HG03442 (cell line): ENCODE measurements around the gene MKS1.

Experiments
- ATAC-seq: cut with Tn5 transposase; IDR thresholded peaks from one replicate; pipeline ENCODE4 v1.9.1; 2021; ENCODE audit warnings: mild to moderate bottlenecking, moderate library complexity; ENCODE audit not compliant: unreplicated experiment

The MKS1 gene

DNA sequence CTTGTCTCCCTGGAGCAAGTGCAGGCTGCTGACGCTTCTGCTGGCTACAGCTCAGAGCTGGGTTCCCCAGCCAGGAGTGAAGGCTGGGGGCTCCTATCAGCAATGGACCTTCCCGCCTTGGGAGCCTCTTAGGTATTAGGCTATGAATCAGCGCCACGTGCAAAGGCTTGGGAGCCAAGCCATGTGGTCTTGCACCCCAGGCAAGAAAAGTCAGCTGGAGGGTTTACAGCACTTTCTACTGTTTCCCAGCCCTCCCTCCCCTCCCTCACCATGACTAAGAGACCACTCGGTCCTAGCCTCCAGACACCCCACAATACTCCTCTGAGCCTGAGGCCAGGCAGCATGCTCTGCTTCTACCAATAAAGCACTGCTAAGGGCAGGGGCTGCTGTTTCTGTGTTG, 14.3 kb downstream of the MKS1 start:
- no peak for ATAC-seq

GRCh38 chr17:58202859-58203258, 16.2 kb downstream of the MKS1 start:
- ATAC-seq: no peak

- ATAC-seq: no peak
Measured at GRCh38 chr17:58200024-58200633, 18.9 kb downstream of the MKS1 start.

GRCh38 chr17:58196610-58197009, 22.4 kb downstream of the MKS1 start:
- ATAC-seq: no peak

GRCh38 chr17:58195518-58196123, 23.4 kb downstream of the MKS1 start:
- ATAC-seq: no peak

GRCh38 chr17:58193641-58194255, 25.3 kb downstream of the MKS1 start:
- ATAC-seq: no peak

GRCh38 chr17:58192612-58193011, 26.4 kb downstream of the MKS1 start, which contains the start of gene EPX:
TSS of gene EPX (plus strand) at chr17:58192726. CDS start at chr17:58192847, 121 bp downstream.
- no peak for ATAC-seq

DNA sequence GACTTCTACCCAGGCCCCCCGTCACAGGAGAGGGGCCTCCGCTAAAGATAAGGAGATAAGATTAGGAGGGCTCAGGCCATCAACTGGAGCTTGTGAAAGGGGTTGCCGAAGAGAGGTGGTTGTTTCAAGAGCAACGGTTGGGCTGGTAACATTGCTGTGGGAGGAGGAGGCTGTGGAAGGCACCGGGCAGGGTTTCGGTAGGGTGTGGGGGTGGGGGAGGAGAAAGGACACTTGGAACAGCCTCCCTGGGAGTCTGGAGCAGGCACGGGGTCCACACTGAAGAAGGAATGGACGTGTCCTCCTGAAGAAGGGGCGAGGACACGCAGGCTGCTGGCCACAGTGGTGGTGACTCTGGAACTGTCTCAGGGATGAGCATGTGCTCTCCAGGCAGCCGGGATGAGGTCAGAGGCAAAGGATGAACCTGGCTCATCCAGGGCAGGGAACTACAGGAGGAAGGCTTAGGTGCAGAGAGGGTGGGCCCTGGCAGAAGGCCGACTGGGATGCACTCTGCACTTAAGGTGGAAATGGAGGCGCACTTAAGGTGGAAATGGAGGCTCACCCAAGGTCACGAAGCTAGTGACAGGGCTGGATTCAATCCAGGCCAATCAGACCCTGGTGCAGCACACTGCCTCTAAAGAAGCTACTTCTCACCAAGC, 27.7 kb downstream of the MKS1 start:
- no peak for ATAC-seq

DNA sequence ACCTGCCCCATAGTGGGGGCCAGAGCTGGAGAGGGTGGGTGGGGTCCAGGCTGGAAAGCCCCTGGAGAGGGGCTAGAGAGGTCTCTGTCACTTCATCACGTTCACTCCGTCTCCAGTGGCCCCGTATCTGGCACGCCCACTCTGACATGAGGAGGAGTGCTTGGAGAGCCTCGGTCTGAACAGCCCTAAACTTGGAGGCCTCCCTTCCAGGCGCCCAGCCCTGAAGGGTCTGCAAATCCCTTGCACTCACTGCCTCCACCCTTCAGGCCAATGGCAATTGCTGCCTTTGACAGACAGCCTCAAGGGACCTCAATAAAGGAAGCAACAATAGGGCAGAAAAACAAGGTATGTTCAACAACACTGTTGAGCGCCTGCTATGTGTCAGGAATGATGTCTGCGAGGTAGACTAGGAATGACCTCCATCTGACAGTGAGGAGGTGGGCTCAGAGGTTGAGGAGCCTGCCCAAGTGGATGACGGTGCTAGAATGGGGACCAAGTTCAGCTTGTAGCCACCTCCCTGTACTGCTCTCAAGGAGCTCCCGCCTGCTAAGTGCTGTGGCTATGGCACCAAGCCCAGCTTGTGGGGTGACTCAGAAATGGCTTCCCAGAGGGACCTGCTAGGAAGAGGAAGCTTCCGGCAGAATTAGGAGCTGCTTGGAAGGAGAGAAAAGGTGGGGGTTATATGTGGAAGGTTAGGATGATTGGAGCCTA, 29.5 kb downstream of the MKS1 start:
- ATAC-seq: no peak

DNA sequence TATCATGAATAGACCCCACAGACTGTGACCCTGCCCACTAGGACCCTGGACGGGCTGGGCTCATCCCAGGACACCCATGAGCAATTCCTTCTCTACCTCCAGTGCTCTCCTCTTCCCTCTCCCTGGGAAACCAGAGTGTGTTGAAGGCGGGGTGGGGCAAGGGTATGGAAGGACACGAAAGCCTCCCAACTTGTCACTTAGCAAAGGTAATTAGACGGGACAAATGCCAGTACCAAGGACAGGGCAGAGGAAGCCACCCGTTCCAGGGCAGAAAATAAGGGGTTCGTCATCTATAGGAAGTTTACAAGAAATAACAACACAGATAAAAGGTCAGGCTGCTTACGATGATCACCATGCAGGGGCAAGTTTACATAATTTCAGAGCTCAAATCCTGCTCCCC, 31.4 kb downstream of the MKS1 start:
- no peak for ATAC-seq

DNA sequence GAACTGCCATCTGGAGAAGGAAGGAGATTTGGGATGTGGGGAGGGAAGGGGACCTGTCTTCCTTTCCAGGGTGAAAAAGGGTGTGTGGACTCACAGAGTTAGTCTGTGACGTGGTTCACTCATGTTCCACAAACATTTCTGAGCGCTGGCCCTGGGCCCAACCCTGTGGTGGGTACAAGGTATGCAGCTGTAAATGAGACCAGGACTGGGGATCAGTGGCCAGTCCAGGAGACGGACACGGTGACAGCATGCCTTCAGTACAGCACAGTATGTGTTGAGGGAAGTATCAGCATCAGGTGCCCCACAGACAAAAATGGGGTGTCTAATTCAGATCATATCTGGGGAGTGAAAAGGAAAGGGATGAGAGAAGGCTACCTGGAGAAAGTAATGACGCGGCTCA, 32.0 kb downstream of the MKS1 start:
- ATAC-seq: no peak

DNA sequence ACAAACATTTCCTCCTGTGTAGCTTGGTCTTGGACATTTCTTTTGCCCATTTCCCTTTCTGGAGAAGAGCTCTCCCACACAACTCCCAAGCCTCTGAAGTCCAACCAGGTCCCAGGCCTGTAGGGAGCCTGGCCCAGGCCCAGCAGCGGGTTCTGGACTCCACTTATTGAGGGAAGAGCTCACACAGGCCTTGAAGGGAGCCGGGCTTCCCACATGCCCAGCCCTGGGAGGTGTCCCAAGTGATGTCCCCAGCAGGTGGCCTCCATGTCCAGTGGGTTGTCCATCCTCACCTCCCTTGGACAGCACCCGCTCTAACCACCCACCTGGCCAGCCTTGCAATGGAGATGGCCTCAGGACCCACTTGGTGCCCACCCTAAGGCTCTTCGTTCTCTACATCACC, 32.5 kb downstream of the MKS1 start:
- no peak for ATAC-seq

DNA sequence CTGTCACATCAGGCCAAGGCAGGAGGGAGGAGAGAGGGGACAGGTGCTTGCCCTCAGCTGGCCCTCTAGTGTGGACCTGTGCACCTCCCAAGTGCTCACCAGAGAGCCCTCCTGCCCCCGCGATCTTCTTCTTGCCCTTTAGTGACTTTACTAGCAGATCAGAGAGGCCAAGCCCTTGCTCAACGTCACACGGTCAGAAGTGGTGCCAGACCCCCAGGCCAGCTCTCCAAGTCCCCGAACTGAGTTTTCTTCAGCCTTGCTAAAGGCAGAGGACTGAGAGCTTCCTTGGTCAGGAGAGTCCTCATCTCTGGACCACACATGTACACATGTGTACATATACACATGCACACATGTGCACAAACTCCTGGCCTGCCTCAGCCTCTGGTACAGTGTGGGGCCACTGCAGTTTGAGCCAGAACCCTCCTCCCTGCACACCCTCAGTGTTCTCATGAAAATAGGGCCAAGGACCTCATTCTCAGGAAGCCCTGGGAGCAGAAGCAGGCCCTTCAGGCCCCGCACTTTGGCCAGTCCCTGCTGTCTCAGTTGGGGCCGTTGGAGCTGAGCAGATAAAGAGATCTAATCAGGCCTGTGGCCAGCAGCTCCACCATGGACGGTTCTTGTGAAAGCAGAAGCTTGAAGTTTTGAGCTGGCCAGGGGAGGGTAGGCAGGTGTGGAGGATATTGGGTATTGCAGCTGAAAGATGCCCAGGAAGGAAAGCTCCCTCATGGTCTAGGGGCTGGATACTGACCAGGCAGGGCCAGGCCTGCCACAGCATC, 33.9 kb downstream of the MKS1 start:
- ATAC-seq: no peak

- no peak for ATAC-seq
Measured at GRCh38 chr17:58184308-58184985, 34.6 kb downstream of the MKS1 start.

DNA sequence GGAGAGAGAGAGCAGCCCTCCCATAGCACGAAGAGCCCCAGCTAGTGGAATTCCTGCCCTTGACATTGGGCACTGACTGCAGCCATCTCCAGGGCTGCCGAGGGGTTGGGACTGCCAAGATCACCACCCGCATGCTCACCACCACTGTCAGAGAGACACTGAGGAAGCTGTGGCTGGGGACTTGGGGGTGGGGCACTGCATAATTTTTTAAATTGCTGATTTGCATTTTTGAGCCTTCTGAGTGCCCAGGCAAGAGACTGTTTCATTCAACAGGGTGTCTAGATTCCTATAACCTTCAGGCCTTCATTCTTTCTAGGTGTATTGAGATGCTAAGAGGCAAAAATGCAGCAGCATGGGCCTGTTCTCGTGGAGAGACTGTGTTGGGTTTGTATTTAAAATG, 35.5 kb downstream of the MKS1 start:
- no peak for ATAC-seq

GRCh38 chr17:58181796-58182195, 37.3 kb downstream of the MKS1 start:
- no peak for ATAC-seq

GRCh38 chr17:58176200-58176599, 42.9 kb downstream of the MKS1 start:
- no peak for ATAC-seq

GRCh38 chr17:58174871-58175270, 44.2 kb downstream of the MKS1 start:
- no peak for ATAC-seq

DNA sequence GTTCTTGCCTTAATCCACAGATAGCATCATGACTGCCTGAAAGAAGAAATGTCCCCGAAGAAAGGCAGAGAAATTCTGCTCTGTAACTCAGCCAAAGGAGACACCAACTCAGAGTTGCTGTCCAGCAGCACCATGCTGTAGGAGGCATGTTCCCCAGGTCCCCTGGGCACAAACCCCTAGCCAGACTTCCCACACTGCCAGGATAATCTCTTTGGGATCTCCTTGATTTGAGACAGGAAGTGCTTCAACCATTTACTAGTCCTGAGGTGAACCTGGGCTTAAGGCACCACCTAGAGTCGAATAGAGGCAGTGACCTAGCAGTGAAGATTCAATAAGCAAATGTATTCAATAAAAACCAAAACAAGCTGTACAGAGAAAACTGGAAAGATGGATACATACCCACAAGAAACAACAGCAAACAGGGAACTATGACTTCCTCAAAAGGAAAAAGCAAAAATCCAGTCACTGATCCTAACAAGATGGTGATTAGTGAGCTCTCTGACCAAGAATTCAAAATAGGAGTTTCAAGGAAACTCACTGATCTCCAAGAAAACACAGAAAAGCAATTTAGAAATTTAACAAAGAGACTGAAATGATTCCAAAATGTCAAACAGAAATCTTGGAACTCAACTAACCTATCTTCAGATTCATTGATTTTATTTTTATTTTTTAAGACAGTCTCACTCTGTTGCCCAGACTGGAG, 46.5 kb downstream of the MKS1 start:
- ATAC-seq: no peak
